OCI-LY7 (cell line): ENCODE data around the gene RUSC1. TPM values are rescaled to one million over a fixed set of nuclear protein-coding genes. Genes with fewer than 3 reads are reported as not detected.

Experiments
- BruUV-seq: library from RNA; stranded (reverse); fragments of 400-500 nt; replicated peaks from 2 replicates; lab custom pipeline; 2021; lab: Mats Ljungman, UMichigan
- CTCF ChIA-PET: fragments of 300-600 bp; sonication (Branson Sonifier 250); formaldehyde crosslinking; loops from one replicate; lab custom pipeline; 2022; ENCODE audit warnings: antibody characterized with exemption; ENCODE audit not compliant: unreplicated experiment; lab: Charles Lee
- POLR2A ChIA-PET: fragments of 300-600 bp; sonication (Branson Sonifier 250); formaldehyde crosslinking; loops from one replicate; lab custom pipeline; 2022; ENCODE audit warnings: antibody characterized with exemption; lab: Charles Lee
- DNase-seq: peaks from one replicate; pipeline ENCODE4 v3.0.0-alpha.2; 2015; ENCODE audit warnings: low spot score
- H2AFZ ChIP-seq: fragments of 200-600 bp; sonication (generic), shearing (Covaris generic); 2 replicates; pipeline ENCODE4 v1.6.1; 2014; ENCODE audit warnings: mild to moderate bottlenecking, antibody characterized with exemption, low read length, moderate library complexity
- H3K27ac ChIP-seq: fragments of 200-600 bp; sonication (generic); 2 replicates; pipeline ENCODE4 v1.5.1; 2014; ENCODE audit warnings: mixed run types, low read depth, mild to moderate bottlenecking, moderate library complexity, low read length, inconsistent platforms; ENCODE audit not compliant: poor library complexity, severe bottlenecking
- H3K36me3 ChIP-seq: fragments of 200-600 bp; sonication (generic); 2 replicates; pipeline ENCODE4 v1.6.1; 2014; ENCODE audit warnings: mild to moderate bottlenecking, antibody characterized with exemption, low read length, moderate library complexity, mixed read lengths; ENCODE audit not compliant: insufficient read depth
- H3K4me1 ChIP-seq: fragments of 200-600 bp; sonication (generic); 2 replicates; pipeline ENCODE4 v1.5.1; 2014; ENCODE audit warnings: mild to moderate bottlenecking, low read length; ENCODE audit not compliant: insufficient read depth, poor library complexity, severe bottlenecking
- H3K4me2 ChIP-seq: fragments of 200-600 bp; sonication (generic); 2 replicates; pipeline ENCODE4 v1.6.1; 2014; ENCODE audit warnings: mild to moderate bottlenecking, low read length
- H3K4me3 ChIP-seq: fragments of 200-600 bp; sonication (generic); 2 replicates; pipeline ENCODE4 v1.5.1; 2014; ENCODE audit warnings: mild to moderate bottlenecking, low read depth, low read length; ENCODE audit not compliant: poor library complexity, severe bottlenecking
- H3K79me2 ChIP-seq: fragments of 200-600 bp; sonication (generic); 2 replicates; pipeline ENCODE4 v1.6.1; 2016; ENCODE audit warnings: low read depth, mild to moderate bottlenecking, low read length, moderate library complexity, mixed read lengths; ENCODE audit not compliant: insufficient read depth
- H3K9me2 ChIP-seq: fragments of 200-600 bp; sonication (generic); 2 replicates; pipeline ENCODE4 v1.6.1; 2016; ENCODE audit warnings: mild to moderate bottlenecking, low read length, mixed read lengths; ENCODE audit not compliant: insufficient read depth
- H3K9me3 ChIP-seq: fragments of 200-600 bp; sonication (generic); 2 replicates; pipeline ENCODE4 v1.6.1; 2014; ENCODE audit warnings: mild to moderate bottlenecking, mixed run types, low read length, mixed read lengths
- H4K20me1 ChIP-seq: fragments of 200-600 bp; sonication (generic); 2 replicates; pipeline ENCODE4 v1.6.1; 2014; ENCODE audit warnings: mild to moderate bottlenecking, antibody characterized with exemption, low read length, moderate library complexity, mixed read lengths; ENCODE audit not compliant: insufficient read depth
- CTCF ChIP-seq: fragments of 200-600 bp; sonication (generic); conservative IDR thresholded peaks from 2 replicates; pipeline ENCODE4 v1.5.1; 2014; ENCODE audit warnings: mild to moderate bottlenecking, antibody characterized with exemption, low read length, moderate library complexity, mixed read lengths
- EZH2phosphoT487 ChIP-seq: fragments of 200-600 bp; sonication (generic); IDR thresholded peaks from 2 replicates; pipeline ENCODE4 v1.6.1; 2018; ENCODE audit warnings: low read depth, borderline replicate concordance, mild to moderate bottlenecking, mixed run types, antibody characterized with exemption, low read length, moderate library complexity, mixed read lengths
- intact Hi-C: fragments of 100-400 bp; cut with micrococcal nuclease; formaldehyde crosslinking; loops from one replicate; pipeline ENCODE4 v1.10.0; 2022; ENCODE audit not compliant: unreplicated experiment
- total RNA-seq, 2 experiments: library from RNA; depleted of rRNA in 1 of 2; stranded (reverse); fragments of >200 nt in 1 of 2; shearing (Covaris generic) in 1 of 2; gene quantifications; 2 replicates each; pipeline ENCODE4 v1.2.3, GENCODE V29; 2014 to 2022

Gene RUSC1
- total RNA-seq, 2 experiments from 2014 or later = 15.1 to 25.6 TPM

- Histone ChIP-seq H3K4me3 (no peak overlapping the region), H3K4me1 (no peaks in the 10 kb centered on the region), H3K36me3 (peaks cover 72% of the 10 kb centered on the region), H3K4me2 (no peak overlapping the region), H3K9me3 (no peaks in the 10 kb centered on the region), H4K20me1 (no peaks in the 10 kb centered on the region), H3K27ac (no peak overlapping the region), H2AFZ (no peak overlapping the region), H3K9me2 (no peaks in the 10 kb centered on the region), H3K79me2 (no peaks in the 10 kb centered on the region)
- DNase-seq = no peak
- no TSS peak for BruUV-seq
- POLR2A ChIA-PET = interaction anchor here (0.6 to 1.1 kb wide), 2 partner anchors 9 to 155 kb away, joined by 3 to 5 read pairs; no protein-coding TSS in a partner anchor
- intact Hi-C loops = no loop called here
- TF ChIP-seq EZH2phosphoT487 (no peak), CTCF (no peak)
- CTCF ChIA-PET = no interaction called here
Measured at GRCh38 chr1:155334962-155335361, 14.3 kb downstream of the RUSC1 start.

- no peaks in the 10 kb centered on the region for H3K9me2 ChIP-seq
- ChIA-PET CTCF (no interaction called here), POLR2A (interaction anchor here (0.5 to 1.1 kb wide), 4 partner anchors 10 to 470 kb away, joined by 3 to 5 read pairs (median 3); no protein-coding TSS in a partner anchor)
- TF ChIP-seq CTCF (no peak), EZH2phosphoT487 (no peak)
- H3K79me2 ChIP-seq = no peaks in the 10 kb centered on the region
- H3K9me3 ChIP-seq = no peaks in the 10 kb centered on the region
- H4K20me1 ChIP-seq = no peaks in the 10 kb centered on the region
- no peaks in the 10 kb centered on the region for H3K4me1 ChIP-seq
- no TSS peak for BruUV-seq
- no peak overlapping the region for H2AFZ ChIP-seq
- H3K27ac ChIP-seq = no peak overlapping the region
- peaks cover 93% of the 10 kb centered on the region for H3K36me3 ChIP-seq
- no peak overlapping the region for H3K4me2 ChIP-seq
- intact Hi-C loops = no loop called here
- DNase-seq = no peak
- H3K4me3 ChIP-seq = no peak overlapping the region
Measured at GRCh38 chr1:155339515-155340097, 18.9 kb downstream of the RUSC1 start.

- no peak overlapping the region for H3K4me2 ChIP-seq
- no peak overlapping the region for H2AFZ ChIP-seq
- TF ChIP-seq EZH2phosphoT487 (no peak), CTCF (no peak)
- no peak overlapping the region for H3K4me3 ChIP-seq
- ChIA-PET CTCF (no interaction called here), POLR2A (interaction anchor here (0.6 kb wide), 3 partner anchors 86 to 178 kb away, joined by 3 to 5 read pairs (median 3); no protein-coding TSS in a partner anchor)
- no peaks in the 10 kb centered on the region for H3K9me2 ChIP-seq
- DNase-seq = no peak
- no peak overlapping the region for H3K27ac ChIP-seq
- H3K36me3 ChIP-seq = peaks cover 94% of the 10 kb centered on the region
- no peaks in the 10 kb centered on the region for H3K79me2 ChIP-seq
- no peaks in the 10 kb centered on the region for H3K4me1 ChIP-seq
- intact Hi-C loops = no loop called here
- no peaks in the 10 kb centered on the region for H4K20me1 ChIP-seq
- H3K9me3 ChIP-seq = no peaks in the 10 kb centered on the region
- BruUV-seq = no TSS peak
Measured at GRCh38 chr1:155342842-155343241, 22.1 kb downstream of the RUSC1 start.
